ENCODE data around the gene PRM2. TPM values are rescaled to one million over a fixed set of nuclear protein-coding genes. Genes with fewer than 3 reads are reported as not detected.
A peak's percentile ranks its signal among the peaks of the same experiment; 100 is the strongest.

PRM2 gene
- total and polyA plus RNA-seq, 2 donors (not counting 3 experiments of a cell fraction or from before 2014, with no cell fraction given): not detected

DNA sequence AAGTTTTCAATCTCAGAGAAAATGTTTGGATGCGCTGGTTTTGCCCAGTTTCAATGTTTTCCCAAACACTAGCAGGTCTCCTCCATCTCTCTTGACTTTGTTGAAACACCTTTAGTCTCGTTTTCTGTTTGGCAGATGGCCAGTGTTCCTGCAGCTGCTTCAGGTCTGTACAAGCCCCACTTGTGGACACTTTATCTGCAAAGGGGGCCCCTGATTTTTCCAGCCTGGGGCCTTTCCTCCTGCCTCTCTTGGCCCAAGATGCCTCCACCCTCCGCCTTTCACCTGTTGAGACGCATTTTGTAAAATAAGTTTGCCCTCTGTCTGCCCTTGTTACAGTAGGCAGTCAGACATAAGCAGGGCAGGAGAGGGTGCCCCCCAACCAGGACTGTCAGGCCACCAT lies 26.7 kb upstream of the PRM2 start:
- Histone ChIP-seq H3K9me1 (replicated peaks; ENCODE audit: control insufficient read depth, extremely low read depth, insufficient read depth, low read length) (no peaks in the 10 kb centered on the region), H3K27ac (ENCODE audit: insufficient read depth, low read depth, low read length) (no peak overlapping the region), H3K4me1 (ENCODE audit: control insufficient read depth, extremely low read depth, insufficient read depth, low read length) (no peaks in the 10 kb centered on the region), H3K9ac (replicated peaks; ENCODE audit: extremely low read depth, insufficient read depth, low read length) (no peak overlapping the region), H3K9me3 (replicated peaks; ENCODE audit: control insufficient read depth, insufficient read depth, low read length) (no peaks in the 10 kb centered on the region), H3K36me3 (ENCODE audit: control insufficient read depth in 2 of 2, extremely low read depth in 1 of 2, insufficient read depth in 2 of 2, low read length in 2 of 2) (no peaks in the 10 kb centered on the region), H3K27me3 (ENCODE audit: control insufficient read depth in 2 of 2, insufficient read depth in 2 of 2, low read length in 2 of 2) (no peaks in the 10 kb centered on the region), H3K79me2 (ENCODE audit: control insufficient read depth, insufficient read depth, low read length) (no peaks in the 10 kb centered on the region), H3K4me2 (ENCODE audit: insufficient read depth, low read length) (no peak overlapping the region), H4K20me1 (replicated peaks; ENCODE audit: control insufficient read depth, extremely low read depth, insufficient read depth, low read length) (no peaks in the 10 kb centered on the region), H2AFZ (ENCODE audit: low read depth, low read length) (peak overlapping the region; percentile 83), H3K4me3 (replicated peaks in 1 of 3; ENCODE audit: insufficient read depth in 1 of 3, low read depth in 1 of 3, low read length in 3 of 3) (no peak overlapping the region)
- no peak for FAIRE-seq
- intact Hi-C loops (cut with micrococcal nuclease): no loop called here
- ChIA-PET POLR2A (no interaction called here), CTCF (no interaction called here)
- dilution Hi-C loops (cut with MboI; ENCODE audit: extremely low pct_ligation_motif_present, low sequenced_read_pairs): no loop called here
- no peak for DNase-seq (ENCODE audit: low read depth, low spot score)
- TF ChIP-seq MAX (IDR thresholded peaks at IDR 0.05; ENCODE audit: insufficient read depth, insufficient read length): no peak
- TF ChIP-seq JUN (IDR thresholded peaks at IDR 0.05; ENCODE audit: borderline replicate concordance, insufficient read depth, insufficient read length, low read depth): no peak
- no peak for TF ChIP-seq FOS (IDR thresholded peaks at IDR 0.05; ENCODE audit: borderline replicate concordance, insufficient read depth, low read length)
- TF ChIP-seq CTCF (IDR thresholded peaks at IDR 0.05; ENCODE audit: extremely low read depth in 1 of 2, insufficient read depth in 1 of 2, low read depth in 1 of 2, low read length in 2 of 2): no peak
- no peak for TF ChIP-seq POLR2AphosphoS5 (IDR thresholded peaks at IDR 0.05; ENCODE audit: insufficient read depth, low read depth, low read length)
- TF ChIP-seq GATA2 (IDR thresholded peaks at IDR 0.05; ENCODE audit: insufficient read depth, insufficient read length, low read depth, low read length): no peak
- TF ChIP-seq EZH2 (IDR thresholded peaks at IDR 0.05; ENCODE audit: borderline replicate concordance, low read depth, low read length, severe bottlenecking): no peak
- no peak for TF ChIP-seq MYC (IDR thresholded peaks at IDR 0.05; ENCODE audit: low read depth, low read length)
- no peak for TF ChIP-seq POLR2A (IDR thresholded peaks at IDR 0.05; ENCODE audit: low read depth, low read length)
- no TSS peak for BruUV-seq (replicated peaks)

Measured in endothelial cell of umbilical vein (primary cell).